H1 (cell line): Measurements from ENCODE around the gene COL2A1. TPM values are rescaled to one million over a fixed set of nuclear protein-coding genes. Genes with fewer than 3 reads are reported as not detected.

Source experiments
- CTCF ChIA-PET: fragments of 300-600 bp; sonication (Branson Sonifier 250); formaldehyde crosslinking; loops from one replicate; lab custom pipeline; 2021; ENCODE audit not compliant: partially characterized antibody; lab: Charles Lee
- POLR2A ChIA-PET: fragments of 300-600 bp; sonication (Branson Sonifier 250); formaldehyde crosslinking; loops from one replicate; lab custom pipeline; 2021; ENCODE audit warnings: inconsistent platforms; ENCODE audit not compliant: partially characterized antibody; lab: Charles Lee
- DNase-seq, 2 experiments: peaks; one replicate each; pipeline versions ENCODE4 v3.0.0 to v3.0.0-alpha.2; 2010 to 2022; ENCODE audit warnings: low spot score in 2 of 2, low read depth in 1 of 2, mixed read lengths in 1 of 2
- FAIRE-seq: peaks from 2 replicates; lab custom pipeline; 2011; peaks lifted over from hg19 to GRCh38; lab: Jason Lieb, UNC
- H2AFZ ChIP-seq: 2 replicates; pipeline ENCODE4 v1.8.1; 2012; ENCODE audit warnings: low read length, inconsistent platforms
- H2AK5ac ChIP-seq: 2 replicates; pipeline ENCODE4 v1.6.1; 2013; ENCODE audit warnings: low read depth, low read length
- H2BK120ac ChIP-seq: replicated peaks from 2 replicates; pipeline ENCODE3; 2013; ENCODE audit warnings: low read depth, low read length, inconsistent platforms
- H2BK12ac ChIP-seq: 2 replicates; pipeline ENCODE4 v1.6.1; 2013; ENCODE audit warnings: low read depth, low read length
- H2BK15ac ChIP-seq: 2 replicates; pipeline ENCODE4 v1.6.1; 2013; ENCODE audit warnings: low read length
- H2BK20ac ChIP-seq: 2 replicates; pipeline ENCODE4 v1.6.1; 2013; ENCODE audit warnings: low read length
- H2BK5ac ChIP-seq: 2 replicates; pipeline ENCODE4 v1.6.1; 2013; ENCODE audit warnings: low read depth, low read length
- H3K14ac ChIP-seq: 2 replicates; pipeline ENCODE4 v1.6.1; 2013; ENCODE audit warnings: inconsistent platforms; ENCODE audit not compliant: insufficient read length
- H3K18ac ChIP-seq: 2 replicates; pipeline ENCODE4 v1.6.1; 2013; ENCODE audit warnings: low read length; ENCODE audit errors: extremely low read depth
- H3K23ac ChIP-seq: 2 replicates; pipeline ENCODE4 v1.6.1; 2013; ENCODE audit warnings: inconsistent platforms; ENCODE audit not compliant: insufficient read length
- H3K23me2 ChIP-seq: 2 replicates; pipeline ENCODE4 v1.6.1; 2013; ENCODE audit warnings: low read depth, low read length
- H3K27ac ChIP-seq: 2 replicates; pipeline ENCODE4 v1.6.1; 2011; ENCODE audit warnings: low read depth, low read length, inconsistent platforms
- H3K27me3 ChIP-seq, 4 experiments: replicated peaks in 1 of 4; 1 replicate in 1 of 4; 2 replicates in 3 of 4; pipeline versions ENCODE4 v1.6.1 to v1.8.1; 2011 to 2013; ENCODE audit warnings: low read length in 3 of 4, mild to moderate bottlenecking in 3 of 4, inconsistent platforms in 2 of 4, mixed read lengths in 2 of 4, moderate library complexity in 1 of 4; ENCODE audit not compliant: control insufficient read depth in 3 of 4, insufficient read depth in 3 of 4; ENCODE audit errors: extremely low read depth in 1 of 4
- H3K36me3 ChIP-seq, 4 experiments: 2 replicates each; pipeline versions ENCODE4 v1.6.1 to v1.8.1; 2011 to 2013; ENCODE audit warnings: mild to moderate bottlenecking in 4 of 4, low read length in 3 of 4, moderate library complexity in 2 of 4, control low read depth in 1 of 4, inconsistent platforms in 1 of 4; ENCODE audit not compliant: insufficient read depth in 4 of 4, control insufficient read depth in 2 of 4
- H3K4ac ChIP-seq: replicated peaks from 2 replicates; pipeline ENCODE3; 2013; ENCODE audit warnings: low read length, low read depth, mixed read lengths, inconsistent platforms; ENCODE audit not compliant: insufficient read length
- H3K4me1 ChIP-seq, 4 experiments: replicated peaks in 1 of 4; 1 replicate in 1 of 4; 2 replicates in 3 of 4; pipeline versions ENCODE4 v1.6.1 to v1.8.1; 2011 to 2013; ENCODE audit warnings: low read length in 3 of 4, inconsistent platforms in 2 of 4, mixed read lengths in 1 of 4; ENCODE audit not compliant: insufficient read depth in 4 of 4, control insufficient read depth in 3 of 4
- H3K4me2 ChIP-seq, 2 experiments: 2 replicates each; pipeline versions ENCODE4 v1.6.1 to v1.8.1; 2011 to 2013; ENCODE audit warnings: low read depth in 2 of 2, low read length in 2 of 2, control low read depth in 1 of 2, inconsistent platforms in 1 of 2, mild to moderate bottlenecking in 1 of 2; ENCODE audit not compliant: insufficient read depth in 1 of 2
- H3K4me3 ChIP-seq, 4 experiments: fragments of 200-600, 300-600 bp in 1 of 4; sonication (generic), shearing (Covaris generic), sonication (Bioruptor Twin) in 1 of 4; 2 replicates each; pipeline versions ENCODE4 v1.5.1 to v1.8.1; 2011 to 2016; ENCODE audit warnings: low read length in 4 of 4, low read depth in 3 of 4, control low read depth in 2 of 4, inconsistent platforms in 2 of 4, mild to moderate bottlenecking in 2 of 4, mixed read lengths in 1 of 4, moderate library complexity in 1 of 4; ENCODE audit not compliant: insufficient read depth in 2 of 4; ENCODE audit errors: extremely low read depth in 1 of 4
- H3K56ac ChIP-seq: replicated peaks from 2 replicates; pipeline ENCODE3; 2013; ENCODE audit warnings: low read depth, mild to moderate bottlenecking, mixed read lengths, low read length, inconsistent platforms; ENCODE audit not compliant: insufficient read length
- H3K79me1 ChIP-seq: 2 replicates; pipeline ENCODE4 v1.6.1; 2013; ENCODE audit warnings: low read depth, low read length, control low read depth
- H3K79me2 ChIP-seq, 2 experiments: 2 replicates each; pipeline versions ENCODE4 v1.6.1 to v1.8.1; 2012 to 2013; ENCODE audit warnings: low read length in 2 of 2, mild to moderate bottlenecking in 2 of 2, inconsistent platforms in 1 of 2; ENCODE audit not compliant: insufficient read depth in 2 of 2, control insufficient read depth in 1 of 2
- H3K9ac ChIP-seq, 4 experiments: replicated peaks in 1 of 4; 1 replicate in 1 of 4; 2 replicates in 3 of 4; pipeline versions ENCODE4 v1.6.1 to v1.8.1; 2011 to 2013; ENCODE audit warnings: low read depth in 3 of 4, low read length in 3 of 4, control low read depth in 2 of 4, mild to moderate bottlenecking in 2 of 4, moderate library complexity in 2 of 4, inconsistent platforms in 1 of 4; ENCODE audit errors: extremely low read depth in 1 of 4
- H3K9me3 ChIP-seq, 2 experiments: 2 replicates each; pipeline versions ENCODE4 v1.6.1 to v1.8.1; 2012 to 2013; ENCODE audit warnings: mild to moderate bottlenecking in 2 of 2, moderate library complexity in 2 of 2, control low read depth in 1 of 2, inconsistent platforms in 1 of 2, low read depth in 1 of 2, low read length in 1 of 2, mixed read lengths in 1 of 2; ENCODE audit not compliant: insufficient read depth in 2 of 2
- H4K20me1 ChIP-seq, 2 experiments: replicated peaks in 1 of 2; 2 replicates each; pipeline versions ENCODE3 to v1.8.1; 2011 to 2013; ENCODE audit warnings: inconsistent platforms in 2 of 2, low read length in 2 of 2, mild to moderate bottlenecking in 1 of 2; ENCODE audit not compliant: insufficient read depth in 2 of 2, control insufficient read depth in 1 of 2
- H4K5ac ChIP-seq: 2 replicates; pipeline ENCODE4 v1.6.1; 2013; ENCODE audit warnings: low read length, low read depth, mixed read lengths, inconsistent platforms; ENCODE audit not compliant: insufficient read length
- H4K8ac ChIP-seq: 2 replicates; pipeline ENCODE4 v1.8.0; 2013; ENCODE audit warnings: mild to moderate bottlenecking, moderate library complexity, low read length, inconsistent platforms; ENCODE audit not compliant: insufficient read depth; ENCODE audit errors: extremely low read depth
- H4K91ac ChIP-seq: replicated peaks from 2 replicates; pipeline ENCODE3; 2013; ENCODE audit warnings: low read length, mixed read lengths, inconsistent platforms; ENCODE audit not compliant: insufficient read length
- CBX5 ChIP-seq: fragments of 300-800, 300-1000 bp; sonication (generic); IDR thresholded peaks from 2 replicates; pipeline ENCODE4 v1.7.1; 2016; ENCODE audit warnings: antibody characterized with exemption, low read length, low read depth
- KDM4A ChIP-seq: IDR thresholded peaks from one replicate; pipeline ENCODE4 v1.7.1; 2012; ENCODE audit warnings: low read depth, mild to moderate bottlenecking, moderate library complexity, low read length, inconsistent platforms; ENCODE audit not compliant: severe bottlenecking
- RBBP5 ChIP-seq: IDR thresholded peaks from 2 replicates; pipeline ENCODE4 v1.7.1; 2012; ENCODE audit warnings: low read depth, mild to moderate bottlenecking, inconsistent platforms, low read length, moderate library complexity, borderline replicate concordance
- RNF2 ChIP-seq: fragments of 200-900, 300-1000 bp; sonication (generic); IDR thresholded peaks from 2 replicates; pipeline ENCODE4 v1.7.1; 2016; ENCODE audit warnings: borderline replicate concordance, low read depth, mild to moderate bottlenecking, antibody characterized with exemption, low read length; ENCODE audit not compliant: poor library complexity, severe bottlenecking; ENCODE audit errors: missing control alignments
- SIN3A ChIP-seq, 2 experiments: IDR thresholded peaks in 1 of 2; conservative IDR thresholded peaks in 1 of 2; 2 replicates each; pipeline ENCODE4 v1.6.1; 2011 to 2012; ENCODE audit warnings: low read length in 2 of 2, improper control_type of control experiment in 1 of 2, low read depth in 1 of 2, mild to moderate bottlenecking in 1 of 2
- SP1 ChIP-seq: IDR thresholded peaks from 2 replicates; pipeline ENCODE4 v1.6.1; 2011; ENCODE audit warnings: low read depth, low read length
- SUZ12 ChIP-seq: fragments of 200-600 bp; sonication (generic); IDR thresholded peaks from 2 replicates; pipeline ENCODE4 v1.6.1; 2012; ENCODE audit warnings: mild to moderate bottlenecking, inconsistent platforms, low read length, moderate library complexity, mixed read lengths
- USF2 ChIP-seq: IDR thresholded peaks from 2 replicates; pipeline ENCODE4 v1.6.1; 2011; ENCODE audit warnings: low read length, improper control_type of control experiment
- WGBS, 2 experiments: shearing (Covaris generic) in 1 of 2; methylation state at CpG; one replicate each; pipeline versions ENCODE4 v1.1.6 to v1.1.7; 2013 to 2015; ENCODE audit warnings: low lambda C conversion rate in 2 of 2, mixed read lengths in 2 of 2, inconsistent platforms in 1 of 2, low coverage in 1 of 2, missing lambda C conversion rate in 1 of 2; ENCODE audit not compliant: insufficient replicate concordance in 2 of 2, insufficient coverage in 1 of 2, insufficient read length in 1 of 2; ENCODE audit errors: extremely low coverage in 1 of 2, missing lambda C conversion rate in 1 of 2; 5-methylcytosine and 5-hydroxymethylcytosine counted together
- polyA plus RNA-seq, 7 experiments: library from polyadenylated mRNA; depleted of rRNA in 3 of 7; stranded (reverse) in 5 of 7; unstranded in 2 of 7; fragments of >200 nt in 5 of 7; fragments of 200-250 nt in 2 of 7; gene quantifications; 1 replicate in 5 of 7; 2 replicates in 1 of 7; 4 replicates in 1 of 7; pipeline versions ENCODE4 v1.2.1 to v1.2.3, GENCODE V29; 2011 to 2013; ENCODE audit warnings: missing spikeins in 2 of 7, mixed read lengths in 2 of 7
- total RNA-seq: library from RNA; stranded (reverse); fragmentation: NEBNext Ultra II Directional; extraction: Animal tissue kit (Norgen Biotek cat#: 25700); gene quantifications from 2 replicates; pipeline ENCODE4 v1.2.1, GENCODE V29; 2021

Gene COL2A1
- total and polyA plus RNA-seq, 2 of the 8 experiments (the other 6 are each of a cell fraction or from before 2014, with no cell fraction given): 4.2 to 14.6 TPM

GRCh38 chr12:48005001-48005749 lies 899 bp upstream of the COL2A1 start:
- FAIRE-seq (no peak), DNase-seq (no peak)
- H2BK5ac ChIP-seq: 0 out of 2 replicates have a peak overlapping the region, but pooled peaks have one; percentile 45
- no peaks in the 10 kb centered on the region for H3K79me2 ChIP-seq
- H3K14ac ChIP-seq: no peak overlapping the region
- no peak overlapping the region for H3K23ac ChIP-seq
- no peak overlapping the region for H4K8ac ChIP-seq
- H3K18ac ChIP-seq: peak overlapping the region; percentile 65
- no peak overlapping the region for H3K56ac ChIP-seq
- CTCF ChIA-PET: interaction anchor here (0.8 to 3.6 kb wide), 12 partner anchors 9 to 57 kb away, joined by 3 to 21 read pairs (median 4); no protein-coding TSS in a partner anchor
- peaks cover 78 to 100% (median 98%) of the 10 kb centered on the region in 4 experiments for H3K27me3 ChIP-seq
- no peaks in the 10 kb centered on the region; the same call in 1 of the 2 replicates for H3K79me1 ChIP-seq
- POLR2A ChIA-PET: interaction anchor here (0.8 to 1.4 kb wide), 5 partner anchors 16 to 101 kb away, joined by 3 to 5 read pairs (median 3); partner anchors contain the start of gene SENP1
- no peak overlapping the region; the same call in 1 of the 2 replicates for H2BK15ac ChIP-seq
- no peak overlapping the region for H4K91ac ChIP-seq
- 8% methylated on average over 28 of the region's 30 CpGs; no CpG with 5 or more reads in 1 of the 2 experiments for WGBS, 2 experiments
- H2BK120ac ChIP-seq: no peak overlapping the region
- no peaks in the 10 kb centered on the region for H3K36me3 ChIP-seq
- peak overlapping the region; percentile 87; the same call in 1 of the 2 replicates for H2BK20ac ChIP-seq
- no peak overlapping the region for H3K9ac ChIP-seq
- no peak overlapping the region for H3K27ac ChIP-seq
- no peak overlapping the region for H3K4ac ChIP-seq
- no peak overlapping the region for H4K5ac ChIP-seq
- H3K4me1 ChIP-seq: peaks cover 20 to 34% (median 21%) of the 10 kb centered on the region in 4 experiments
- peak overlapping the region; percentile 72; the same call in 1 of the 2 replicates for H2BK12ac ChIP-seq
- peaks cover 25% of the 10 kb centered on the region for H3K23me2 ChIP-seq
- H4K20me1 ChIP-seq: peaks cover 5 to 16% of the 10 kb centered on the region in 2 experiments
- no peak overlapping the region for H2AK5ac ChIP-seq
- peak overlapping the region; percentile 27 to 63 (median 52); a peak in 7 of 8 replicates for H3K4me3 ChIP-seq
- no peaks in the 10 kb centered on the region for H3K9me3 ChIP-seq
- H3K4me2 ChIP-seq: peak overlapping the region; percentile 90 to 99
- peak overlapping the region; percentile 1; the same call in 1 of the 2 replicates for H2AFZ ChIP-seq
- TF ChIP-seq SP1 (0 out of 2 replicates have a peak, but pooled peaks have one; percentile 33), CBX5 (no peak), RBBP5 (peak; percentile 76), USF2 (no peak), RNF2 (peak; percentile 41), KDM4A (peak; percentile 81), SUZ12 (peak; percentile 86), SIN3A (conservative IDR thresholded peaks at IDR 0.05 in 1 of 2, IDR thresholded peaks at IDR 0.05 in 1 of 2; ENCODE audit: low read depth in 1 of 2, low read length in 2 of 2) (0 out of 4 replicates have a peak, but pooled peaks of 1 of the 2 experiments have one; percentile 7)
